NCI-H2107 treated with DMSO at 0.1 percent for 48 hours (cell line): Measurements from ENCODE around the gene IRF8.

Source experiments
- DNase-seq: peaks from one replicate; lab custom pipeline; 2025; ENCODE audit not compliant: unreplicated experiment; lab: John Stamatoyannopoulos, UW

IRF8 gene

DNA sequence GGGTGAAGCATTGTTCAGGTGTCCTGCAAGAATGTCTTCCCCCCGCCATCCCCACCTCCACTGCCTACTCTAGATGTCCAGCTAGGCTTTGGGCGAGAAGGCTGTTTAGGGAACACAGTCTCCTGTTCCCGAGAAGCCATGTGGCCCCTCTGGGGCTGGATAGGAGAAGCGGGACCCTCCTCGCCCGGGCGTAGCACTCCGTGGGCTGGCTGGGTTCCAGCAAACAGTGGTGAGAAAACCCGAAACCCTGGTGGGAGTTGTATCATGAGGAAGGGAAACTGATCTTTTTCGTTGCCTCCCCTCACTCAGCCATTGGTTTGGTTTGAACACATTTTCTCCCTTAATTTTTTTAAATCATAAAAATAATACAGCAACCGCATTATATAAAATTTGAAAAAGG lies 56.6 kb downstream of the IRF8 start:
- DNase-seq, result no peak

GRCh38 chr16:85956426-85956825 lies 57.5 kb downstream of the IRF8 start:
- no peak for DNase-seq

GRCh38 chr16:85958731-85959130 lies 59.8 kb downstream of the IRF8 start:
- DNase-seq, result no peak

DNA sequence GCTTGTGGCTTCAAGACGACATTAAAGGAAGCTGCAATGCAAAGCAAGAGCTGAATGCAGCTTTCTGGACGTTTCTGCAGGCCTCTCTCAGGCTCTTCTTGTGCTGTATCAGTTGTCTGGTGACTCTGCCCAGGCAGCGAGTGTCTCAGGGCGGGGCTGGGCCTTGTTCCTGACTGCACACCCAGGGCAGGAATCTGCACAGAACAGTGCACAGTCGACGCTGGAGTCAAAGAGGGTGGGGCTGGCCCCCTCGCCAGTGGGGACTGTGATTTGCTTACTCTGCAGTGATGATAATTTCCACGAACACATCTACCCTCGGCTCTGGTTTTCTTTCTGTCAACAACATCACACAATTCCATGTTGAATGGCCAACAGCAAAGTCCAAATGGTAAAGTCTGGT lies 60.7 kb downstream of the IRF8 start:
- no peak for DNase-seq

GRCh38 chr16:85960486-85961046 lies 61.6 kb downstream of the IRF8 start:
- DNase-seq, result no peak

- DNase-seq, result no peak
Observed at GRCh38 chr16:85961988-85962915, 63.3 kb downstream of the IRF8 start.

- DNase-seq, result no peak
Observed at GRCh38 chr16:85963753-85964285, 64.9 kb downstream of the IRF8 start.

DNA sequence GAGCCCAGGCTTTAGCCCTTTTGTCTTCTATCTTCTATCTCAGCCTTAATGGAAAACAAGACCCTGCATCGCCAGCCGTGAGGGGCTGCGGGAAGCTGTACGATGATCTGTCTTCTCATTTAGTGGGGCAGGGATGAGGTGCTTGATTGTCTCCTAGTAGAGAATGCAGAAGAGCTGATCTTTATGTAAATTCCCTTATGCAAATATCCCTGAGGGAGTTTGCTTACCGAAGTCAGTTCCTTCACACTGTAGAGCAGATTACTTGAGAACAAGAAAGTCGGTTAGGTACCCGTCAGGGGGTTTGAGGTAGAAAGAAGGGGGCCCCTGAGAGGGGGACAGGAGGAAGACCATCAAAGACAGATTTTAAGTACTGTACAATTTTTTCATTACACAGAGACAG lies 66.2 kb downstream of the IRF8 start:
- DNase-seq, result no peak

GRCh38 chr16:85967111-85967510 lies 68.1 kb downstream of the IRF8 start:
- no peak for DNase-seq

DNA sequence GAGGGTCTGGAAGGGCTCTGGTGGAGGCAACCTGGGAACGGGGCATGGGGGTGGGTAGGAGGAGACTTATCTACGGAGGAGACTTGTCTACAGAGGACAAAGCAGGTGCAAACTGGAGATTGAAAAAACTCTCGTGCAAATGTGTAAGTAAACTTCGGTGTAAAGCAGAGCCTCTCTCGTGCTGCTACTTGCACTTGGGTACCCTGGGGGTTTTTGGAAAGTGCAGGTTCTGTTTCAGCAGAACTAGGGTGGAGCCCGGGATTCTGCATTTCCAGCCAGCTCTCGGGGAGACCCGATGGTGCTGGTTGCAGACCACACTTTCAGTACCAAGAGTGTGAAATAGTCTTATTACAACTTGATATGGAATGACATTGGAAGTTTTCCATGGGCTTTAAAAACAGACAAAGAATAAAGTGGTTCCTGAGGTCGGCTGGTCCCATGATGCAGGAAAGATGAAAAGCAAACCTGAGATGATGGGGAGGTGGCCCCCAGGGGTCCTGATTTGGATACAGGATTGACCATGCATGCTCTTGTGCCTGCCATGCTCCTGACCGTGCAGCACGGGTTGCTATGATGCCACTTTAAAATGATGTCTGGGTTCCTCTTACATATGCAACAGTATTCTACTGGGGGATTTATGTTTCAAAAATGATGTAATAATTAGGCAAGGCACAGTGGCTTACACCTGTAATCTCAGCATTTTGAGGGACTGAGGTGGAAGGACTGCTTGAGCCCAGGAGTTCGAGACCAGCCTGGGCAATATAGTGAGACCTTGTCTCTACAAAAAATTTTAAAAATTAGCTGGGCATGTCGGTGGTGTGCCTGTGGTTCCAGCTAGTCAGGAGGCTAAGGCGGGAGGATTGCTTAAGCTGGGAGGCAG lies 69.3 kb downstream of the IRF8 start:
- no peak for DNase-seq

- DNase-seq, result no peak
Observed at GRCh38 chr16:85969159-85969558, 70.2 kb downstream of the IRF8 start.

- DNase-seq, result no peak
Observed at GRCh38 chr16:85969591-85969990, 70.6 kb downstream of the IRF8 start.

GRCh38 chr16:85970016-85970733 lies 71.2 kb downstream of the IRF8 start:
- no peak for DNase-seq

DNA sequence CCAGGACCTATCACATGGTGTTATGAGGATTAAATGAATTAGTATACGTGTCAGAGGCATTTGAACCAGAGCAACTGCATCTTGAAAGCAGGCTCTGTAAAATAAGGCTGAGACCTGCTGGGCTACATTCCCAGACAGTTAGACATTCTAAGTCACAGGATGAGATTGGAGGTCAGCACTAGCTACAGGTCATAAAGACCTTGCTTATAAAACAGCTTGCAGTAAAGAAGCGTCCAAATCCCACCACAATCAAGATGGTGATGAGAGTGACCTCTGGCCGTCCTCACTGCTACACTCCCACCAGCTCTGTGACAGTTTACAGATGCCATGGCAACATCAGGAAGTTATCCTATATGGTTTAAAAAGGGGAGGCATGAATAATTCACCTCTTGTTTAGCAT lies 71.8 kb downstream of the IRF8 start:
- DNase-seq, result no peak
